HepG2 (cell line): ENCODE measurements around the gene WDR18. TPM values are rescaled to one million over a fixed set of nuclear protein-coding genes. Genes with fewer than 3 reads are reported as not detected.

Experiments
- ATAC-seq: fragments of 200-7000 bp; cut with Tn5 transposase; 3 replicates; pipeline ENCODE4 v1.9.1; 2020; ENCODE audit warnings: mild to moderate bottlenecking, moderate library complexity
- BruUV-seq: library from RNA; stranded (reverse); fragments of 400-500 nt; replicated peaks from 2 replicates; lab custom pipeline; 2021; lab: Mats Ljungman, UMichigan
- CTCF ChIA-PET: fragments of 300-600 bp; formaldehyde crosslinking; extraction: SDS; loops from one replicate; lab custom pipeline; 2021; ENCODE audit warnings: low total read pairs, inconsistent platforms, low intra/inter-chr PET ratio; lab: Yijun Ruan, JAX
- POLR2A ChIA-PET: fragments of 350-600 bp; sonication (Branson Sonifier 250); formaldehyde crosslinking; loops from one replicate; lab custom pipeline; 2020; ENCODE audit warnings: antibody characterized with exemption, inconsistent platforms; lab: Yijun Ruan, JAX
- DNase-seq: peaks from one replicate; pipeline ENCODE4 v3.0.0-alpha.2; 2015; ENCODE audit warnings: low spot score
- FAIRE-seq: peaks from 3 replicates; lab custom pipeline; 2011; peaks lifted over from hg19 to GRCh38; lab: Jason Lieb, UNC
- H2AFZ ChIP-seq: one replicate; pipeline ENCODE4 v1.6.1; 2011; ENCODE audit warnings: low read length, inconsistent platforms
- H3K27ac ChIP-seq: fragments of 300-600 bp; 3 replicates; pipeline ENCODE4 v1.8.0; 2011; ENCODE audit warnings: mixed run types, mild to moderate bottlenecking, mixed read lengths, low read length, inconsistent platforms; ENCODE audit not compliant: insufficient read depth; ENCODE audit errors: extremely low read length
- H3K27me3 ChIP-seq, 2 experiments: fragments of 200-600 bp in 1 of 2; 2 replicates in 1 of 2; 3 replicates in 1 of 2; pipeline versions ENCODE4 v1.6.0 to v1.8.0; 2011; ENCODE audit warnings: low read length in 2 of 2, mild to moderate bottlenecking in 2 of 2, moderate library complexity in 2 of 2, inconsistent platforms in 1 of 2; ENCODE audit not compliant: insufficient read depth in 2 of 2, control insufficient read depth in 1 of 2
- H3K36me3 ChIP-seq, 2 experiments: fragments of 200-600 bp in 1 of 2; replicated peaks in 1 of 2; 2 replicates in 1 of 2; 3 replicates in 1 of 2; pipeline versions ENCODE4 v1.5.1 to v1.8.0; 2011; ENCODE audit warnings: low read length in 2 of 2, inconsistent platforms in 1 of 2; ENCODE audit not compliant: insufficient read depth in 2 of 2, control insufficient read depth in 1 of 2
- H3K4me1 ChIP-seq: 2 replicates; pipeline ENCODE4 v1.5.1; 2012; ENCODE audit warnings: low read length, inconsistent platforms; ENCODE audit not compliant: insufficient read depth
- H3K4me2 ChIP-seq: 2 replicates; pipeline ENCODE4 v1.6.0; 2011; ENCODE audit warnings: low read depth, low read length, inconsistent platforms
- H3K4me3 ChIP-seq, 3 experiments: fragments of 200-600 bp in 1 of 3; sonication (generic), shearing (Covaris generic) in 1 of 3; replicated peaks in 1 of 3; 2 replicates each; pipeline ENCODE4 v1.5.1; 2011 to 2016; ENCODE audit warnings: low read length in 3 of 3, inconsistent platforms in 2 of 3, low read depth in 2 of 3, mild to moderate bottlenecking in 2 of 3, control low read depth in 1 of 3, mixed read lengths in 1 of 3; ENCODE audit not compliant: insufficient read depth in 1 of 3
- H3K79me2 ChIP-seq: one replicate; pipeline ENCODE4 v1.6.1; 2011; ENCODE audit warnings: low read length, inconsistent platforms; ENCODE audit not compliant: insufficient read depth
- H3K9ac ChIP-seq: 2 replicates; pipeline ENCODE4 v1.6.0; 2011; ENCODE audit warnings: mild to moderate bottlenecking, low read depth, low read length, inconsistent platforms; ENCODE audit not compliant: insufficient read depth
- H3K9me3 ChIP-seq: 2 replicates; pipeline ENCODE4 v1.5.1; 2012; ENCODE audit warnings: mild to moderate bottlenecking, low read length
- H4K20me1 ChIP-seq: 2 replicates; pipeline ENCODE4 v1.6.0; 2011; ENCODE audit warnings: inconsistent platforms, mild to moderate bottlenecking, low read length, moderate library complexity; ENCODE audit not compliant: insufficient read depth
- AFF4 ChIP-seq: sonication (generic); formaldehyde crosslinking; IDR thresholded peaks from 2 replicates; pipeline ENCODE4 v1.4.0; 2020; ENCODE audit warnings: missing genetic modification reagents
- AGO2 ChIP-seq: fragments of 200-400 bp; formaldehyde crosslinking; optimal IDR thresholded peaks from 2 replicates; pipeline ENCODE3; 2017; ENCODE audit warnings: mild to moderate bottlenecking, low read depth, low read length, moderate library complexity
- BRCA1 ChIP-seq: sonication (generic); formaldehyde crosslinking; IDR thresholded peaks from 2 replicates; pipeline ENCODE4 v1.4.0; 2020; ENCODE audit warnings: missing genetic modification reagents
- CBX1 ChIP-seq: IDR thresholded peaks from one replicate; pipeline ENCODE4 v1.6.1; 2016; ENCODE audit warnings: antibody characterized with exemption, low read depth
- MYPOP ChIP-seq: sonication (generic); formaldehyde crosslinking; IDR thresholded peaks from 2 replicates; pipeline ENCODE4 v1.8.1; 2023; ENCODE audit warnings: mild to moderate bottlenecking, moderate library complexity, missing genetic modification reagents
- RBFOX2 ChIP-seq: fragments of 200-400 bp; formaldehyde crosslinking; IDR thresholded peaks from 2 replicates; pipeline ENCODE4 v1.6.1; 2017; ENCODE audit warnings: low read depth, mild to moderate bottlenecking, low read length
- RFX1 ChIP-seq: fragments of 450-650 bp; IDR thresholded peaks from 2 replicates; pipeline ENCODE4 v1.6.1; 2017
- SALL1 ChIP-seq: sonication (generic); formaldehyde crosslinking; IDR thresholded peaks from 2 replicates; pipeline ENCODE4 v1.8.0; 2022; ENCODE audit warnings: mild to moderate bottlenecking, missing genetic modification reagents
- TBX3 ChIP-seq: fragments of 450-650 bp; IDR thresholded peaks from 2 replicates; pipeline ENCODE4 v1.6.1; 2017; ENCODE audit warnings: antibody characterized with exemption, mild to moderate bottlenecking, inconsistent platforms, borderline replicate concordance
- TFDP2 ChIP-seq: sonication (generic); formaldehyde crosslinking; IDR thresholded peaks from 2 replicates; pipeline ENCODE4 v1.4.0; 2020; ENCODE audit warnings: missing genetic modification reagents
- ZBTB33 ChIP-seq: sonication (generic); formaldehyde crosslinking; IDR thresholded peaks from 2 replicates; pipeline ENCODE4 v1.4.0; 2020; ENCODE audit warnings: missing genetic modification reagents
- ZNF460 ChIP-seq: sonication (generic); formaldehyde crosslinking; IDR thresholded peaks from 2 replicates; pipeline ENCODE4 v1.5.1; 2020; ENCODE audit warnings: missing genetic modification reagents, mild to moderate bottlenecking, borderline replicate concordance
- ZNF660 ChIP-seq: sonication (generic); formaldehyde crosslinking; IDR thresholded peaks from 2 replicates; pipeline ENCODE4 v1.5.1; 2020; ENCODE audit warnings: mild to moderate bottlenecking, low read depth, missing genetic modification reagents, borderline replicate concordance
- ZNF740 ChIP-seq: sonication (generic); formaldehyde crosslinking; IDR thresholded peaks from 2 replicates; pipeline ENCODE4 v1.4.0; 2020; ENCODE audit warnings: missing genetic modification reagents
- WGBS: methylation state at CpG from one replicate; pipeline ENCODE4 v1.1.6; 2017; ENCODE audit warnings: low lambda C conversion rate; 5-methylcytosine and 5-hydroxymethylcytosine counted together
- in situ Hi-C: cut with HindIII; loops from 2 replicates; pipeline ENCODE4 v1.10.0; 2017; ENCODE audit warnings: low pct_unique_long_range_greater_than_20kb; ENCODE audit not compliant: extremely low pct_ligation_motif_present
- intact Hi-C: fragments of 100-400 bp; cut with micrococcal nuclease; formaldehyde crosslinking; loops from one replicate; pipeline ENCODE4 v1.10.0; 2022; ENCODE audit not compliant: unreplicated experiment
- polyA plus RNA-seq, 8 experiments: library from polyadenylated mRNA; depleted of rRNA in 3 of 8; stranded (reverse) in 7 of 8; unstranded in 1 of 8; fragments of >200 nt; fragmentation: Illumina TruSeq in 4 of 8; extraction: Trizol in 4 of 8; gene quantifications; 2 replicates each; pipeline versions ENCODE4 v1.2.1 to v1.2.3, GENCODE V29; 2011 to 2016; ENCODE audit warnings: low read depth in 4 of 8, missing spikeins in 1 of 8, mixed read lengths in 1 of 8; ENCODE audit not compliant: insufficient read depth in 1 of 8
- total RNA-seq, 5 experiments: library from RNA; depleted of rRNA; stranded (reverse); fragments of >200 nt; fragmentation: Illumina TruSeq; extraction: Trizol; gene quantifications; 2 replicates each; pipeline ENCODE4 v1.2.3, GENCODE V29; 2016; ENCODE audit warnings: low read depth in 1 of 5

The WDR18 gene
- total and polyA plus RNA-seq, 2 of the 13 experiments (the other 11 are each of a cell fraction or from before 2014, with no cell fraction given): 36.4 to 47.6 TPM

GRCh38 chr19:948842-949496 lies 35.2 kb upstream of the WDR18 start:
- POLR2A ChIA-PET: interaction anchor here (1.2 to 1.7 kb wide), 3 partner anchors 12 to 21 kb away, joined by 3 to 5 read pairs (median 4); no protein-coding TSS in a partner anchor
- intact Hi-C loops: no loop called here

More at GRCh38 chr19:948842-949496, 35.2 kb upstream of the WDR18 start:
- no TSS peak for BruUV-seq
- in situ Hi-C loops: no loop called here
- H3K27me3 ChIP-seq: no peaks in the 10 kb centered on the region; a peak in 1 of 5 replicates
- peak; percentile 47; the same call in 1 of the 2 replicates for TF ChIP-seq ZNF740
- no peak for TF ChIP-seq CBX1
- peak; percentile 24 for TF ChIP-seq AGO2
- no peak for TF ChIP-seq TFDP2 (CRISPR knock-in tag)
- TF ChIP-seq RBFOX2: 0 out of 2 replicates have a peak, but pooled peaks have one; percentile 40
- no peak for TF ChIP-seq MYPOP (CRISPR knock-in tag)
- TF ChIP-seq SALL1 (CRISPR knock-in tag): peak; percentile 25; the same call in 1 of the 2 replicates
- TF ChIP-seq ZNF660 (CRISPR knock-in tag): no peak
- TF ChIP-seq BRCA1 (CRISPR knock-in tag): no peak
- no peak for TF ChIP-seq AFF4 (CRISPR knock-in tag)
- TF ChIP-seq ZNF460 (CRISPR knock-in tag): peak; percentile 18; the same call in 1 of the 2 replicates
- no peak for TF ChIP-seq TBX3
- TF ChIP-seq RFX1: no peak
- TF ChIP-seq ZBTB33 (CRISPR knock-in tag): peak; percentile 79
- H3K9ac ChIP-seq: no peak overlapping the region
- peak overlapping the region; percentile 38 for H3K27ac ChIP-seq
- H3K9me3 ChIP-seq: no peaks in the 10 kb centered on the region
- CTCF ChIA-PET: no interaction called here
- peaks cover 72% of the 10 kb centered on the region for H3K4me1 ChIP-seq
- FAIRE-seq: no peak
- DNase-seq: no peak
- no peak overlapping the region for H3K4me2 ChIP-seq
- peaks cover 15 to 34% of the 10 kb centered on the region in 2 experiments; a peak in 4 of 5 replicates for H3K36me3 ChIP-seq
- peaks cover 29% of the 10 kb centered on the region; the same call in 1 of the 2 replicates for H4K20me1 ChIP-seq
- H2AFZ ChIP-seq: no peak overlapping the region
- WGBS: 90% methylated on average over 20 of the region's 25 CpGs
- peaks cover 65% of the 10 kb centered on the region for H3K79me2 ChIP-seq
- no peak overlapping the region for H3K4me3 ChIP-seq
- ATAC-seq: no peak
